ENCODE data around the gene LRP1B.

Gene LRP1B

GRCh38 chr2:141929331-141930252 lies 201.2 kb downstream of the LRP1B start:
- no peak overlapping the region for H3K4me3 ChIP-seq (ENCODE audit: low read depth, low read length)
- no peak for TF ChIP-seq CTCF (IDR thresholded peaks at IDR 0.05; ENCODE audit: control insufficient read depth, extremely low read depth, insufficient read depth)
- no peak for DNase-seq (ENCODE audit: low read depth)

- no peak overlapping the region for H3K4me3 ChIP-seq (ENCODE audit: low read depth, low read length)
- DNase-seq (ENCODE audit: low read depth), result no peak
- TF ChIP-seq CTCF (IDR thresholded peaks at IDR 0.05; ENCODE audit: control insufficient read depth, extremely low read depth, insufficient read depth), result no peak
Measured at GRCh38 chr2:141928476-141928875, 202.3 kb downstream of the LRP1B start.

GRCh38 chr2:141927536-141927935 lies 203.3 kb downstream of the LRP1B start:
- H3K4me3 ChIP-seq (ENCODE audit: low read depth, low read length), result no peak overlapping the region
- DNase-seq (ENCODE audit: low read depth), result no peak
- no peak for TF ChIP-seq CTCF (IDR thresholded peaks at IDR 0.05; ENCODE audit: control insufficient read depth, extremely low read depth, insufficient read depth)

- no peak for DNase-seq (ENCODE audit: low read depth)
- H3K4me3 ChIP-seq (ENCODE audit: low read depth, low read length), result no peak overlapping the region
- TF ChIP-seq CTCF (IDR thresholded peaks at IDR 0.05; ENCODE audit: control insufficient read depth, extremely low read depth, insufficient read depth), result no peak
Measured at GRCh38 chr2:141925511-141925910, 205.3 kb downstream of the LRP1B start.

- H3K4me3 ChIP-seq (ENCODE audit: low read depth, low read length), result no peak overlapping the region
- no peak for DNase-seq (ENCODE audit: low read depth)
- no peak for TF ChIP-seq CTCF (IDR thresholded peaks at IDR 0.05; ENCODE audit: control insufficient read depth, extremely low read depth, insufficient read depth)
Measured at GRCh38 chr2:141923657-141924056, 207.2 kb downstream of the LRP1B start.

GRCh38 chr2:141911485-141912066 lies 219.2 kb downstream of the LRP1B start:
- TF ChIP-seq CTCF (IDR thresholded peaks at IDR 0.05; ENCODE audit: control insufficient read depth, extremely low read depth, insufficient read depth), result 0 out of 2 replicates have a peak, but pooled peaks have one; percentile 5
- peak; percentile 39 for DNase-seq (ENCODE audit: low read depth)

More at GRCh38 chr2:141911485-141912066, 219.2 kb downstream of the LRP1B start:
- H3K4me3 ChIP-seq (ENCODE audit: low read depth, low read length), result no peak overlapping the region

Data from LNCaP clone FGC (cell line).